ENCODE results near the gene DLAT. TPM values are rescaled to one million over a fixed set of nuclear protein-coding genes. Genes with fewer than 3 reads are reported as not detected.
"Not testable (repeated sequence)": the region's sequence is repeated elsewhere in the genome, so short reads cannot be mapped to it uniquely, and the experiment has no call there.

Gene DLAT
- total RNA-seq, 3 donors from 2014 or later: 26.9 to 30.9 (median 27.5) TPM

DNA sequence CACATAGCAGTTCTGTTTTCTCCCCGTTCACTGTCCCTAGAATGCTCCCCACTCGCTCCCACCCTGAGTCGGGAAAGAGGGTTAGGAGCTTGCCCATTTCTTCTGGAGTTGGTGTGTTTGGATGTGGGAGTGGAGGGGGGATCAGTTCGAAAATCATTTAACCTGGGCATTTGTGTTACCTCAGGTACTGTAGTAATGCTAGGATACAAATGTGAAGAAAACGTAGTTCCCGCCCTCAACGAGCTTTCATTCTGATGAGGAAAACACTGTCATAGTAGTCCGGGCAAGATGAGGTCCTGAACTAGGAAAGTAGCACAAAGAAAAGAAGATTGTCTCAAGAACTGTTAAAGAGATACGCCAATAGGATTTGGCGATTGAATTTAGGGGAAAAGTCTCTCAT lies 62.0 kb downstream of the DLAT start:
- peak overlapping the region; percentile 79 to 87 for H3K27ac ChIP-seq
- DNase-seq (ENCODE audit: low spot score in 2 of 2): no peak
- H3K9me3 ChIP-seq: no peaks in the 10 kb centered on the region
- no peak for TF ChIP-seq POLR2A (IDR thresholded peaks at IDR 0.05)
- TF ChIP-seq, protein P1, sequence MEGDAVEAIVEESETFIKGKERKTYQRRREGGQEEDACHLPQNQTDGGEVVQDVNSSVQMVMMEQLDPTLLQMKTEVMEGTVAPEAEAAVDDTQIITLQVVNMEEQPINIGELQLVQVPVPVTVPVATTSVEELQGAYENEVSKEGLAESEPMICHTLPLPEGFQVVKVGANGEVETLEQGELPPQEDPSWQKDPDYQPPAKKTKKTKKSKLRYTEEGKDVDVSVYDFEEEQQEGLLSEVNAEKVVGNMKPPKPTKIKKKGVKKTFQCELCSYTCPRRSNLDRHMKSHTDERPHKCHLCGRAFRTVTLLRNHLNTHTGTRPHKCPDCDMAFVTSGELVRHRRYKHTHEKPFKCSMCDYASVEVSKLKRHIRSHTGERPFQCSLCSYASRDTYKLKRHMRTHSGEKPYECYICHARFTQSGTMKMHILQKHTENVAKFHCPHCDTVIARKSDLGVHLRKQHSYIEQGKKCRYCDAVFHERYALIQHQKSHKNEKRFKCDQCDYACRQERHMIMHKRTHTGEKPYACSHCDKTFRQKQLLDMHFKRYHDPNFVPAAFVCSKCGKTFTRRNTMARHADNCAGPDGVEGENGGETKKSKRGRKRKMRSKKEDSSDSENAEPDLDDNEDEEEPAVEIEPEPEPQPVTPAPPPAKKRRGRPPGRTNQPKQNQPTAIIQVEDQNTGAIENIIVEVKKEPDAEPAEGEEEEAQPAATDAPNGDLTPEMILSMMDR (IDR thresholded peaks at IDR 0.05): no peak
- no peak for TF ChIP-seq POLR2AphosphoS5 (IDR thresholded peaks at IDR 0.05)
- intact Hi-C loops (cut with DNase I; ENCODE audit: low total_unique reads): no loop called here
- H3K27me3 ChIP-seq: no peaks in the 10 kb centered on the region
- H3K4me1 ChIP-seq: peaks cover 0 to 8% of the 10 kb centered on the region in 2 donors
- H3K4me3 ChIP-seq: peak overlapping the region; percentile 71 to 84 (median 79)
- peaks cover 5% of the 10 kb centered on the region for H3K36me3 ChIP-seq

DNA sequence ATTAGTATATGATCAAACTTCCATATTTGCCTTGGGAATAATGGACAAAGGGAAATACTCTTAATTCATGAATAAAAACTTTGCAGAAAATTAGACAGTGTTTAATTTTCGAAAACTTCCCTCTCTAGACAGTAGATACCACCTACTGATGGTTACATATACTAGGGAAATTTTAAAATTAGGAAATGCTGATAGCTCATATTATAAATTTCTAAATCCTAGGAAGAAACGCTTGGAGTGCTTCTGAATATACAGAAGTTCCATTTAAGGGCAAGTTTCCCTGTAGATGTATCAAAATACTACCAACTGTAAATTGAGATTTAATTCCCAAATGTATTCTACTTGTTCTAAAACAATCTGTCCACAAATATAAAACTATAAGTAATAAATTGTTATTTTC lies 70.1 kb downstream of the DLAT start:
- H3K9me3 ChIP-seq; H3K4me1 ChIP-seq; DNase-seq (ENCODE audit: low spot score in 2 of 2); H3K27ac ChIP-seq; H3K27me3 ChIP-seq; H3K36me3 ChIP-seq; H3K4me3 ChIP-seq; intact Hi-C loops (cut with DNase I; ENCODE audit: low total_unique reads): not testable (repeated sequence)

DNA sequence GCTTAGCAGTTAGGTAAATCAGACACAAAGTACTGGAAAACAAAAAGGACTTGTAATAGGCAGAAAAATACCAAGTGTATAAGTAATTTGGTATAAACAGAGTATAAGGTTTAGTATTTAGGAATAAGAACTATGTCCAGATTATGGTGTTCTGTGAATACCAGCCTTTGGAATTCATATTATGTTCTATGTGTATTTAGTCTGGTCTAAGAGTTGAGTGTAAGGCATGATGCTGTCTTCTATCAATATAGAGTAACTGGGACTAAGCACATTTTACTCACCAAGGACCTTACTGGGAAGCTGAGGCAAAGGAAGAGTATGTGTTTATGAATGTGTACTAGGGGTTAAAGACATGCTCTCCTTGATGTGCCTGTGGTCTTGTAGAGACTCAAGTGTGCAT lies 71.0 kb downstream of the DLAT start:
- intact Hi-C loops (cut with DNase I; ENCODE audit: low total_unique reads): no loop called here
- Histone ChIP-seq H3K9me3 (no peaks in the 10 kb centered on the region), H3K27me3 (no peaks in the 10 kb centered on the region), H3K27ac (no peak overlapping the region), H3K4me3 (no peak overlapping the region), H3K36me3 (peaks cover 3% of the 10 kb centered on the region), H3K4me1 (no peaks in the 10 kb centered on the region)
- DNase-seq (ENCODE audit: low spot score in 2 of 2): no peak
- TF ChIP-seq POLR2AphosphoS5 (IDR thresholded peaks at IDR 0.05) (no peak), POLR2A (IDR thresholded peaks at IDR 0.05) (no peak)
- TF ChIP-seq, protein P1 (IDR thresholded peaks at IDR 0.05): no peak

DNA sequence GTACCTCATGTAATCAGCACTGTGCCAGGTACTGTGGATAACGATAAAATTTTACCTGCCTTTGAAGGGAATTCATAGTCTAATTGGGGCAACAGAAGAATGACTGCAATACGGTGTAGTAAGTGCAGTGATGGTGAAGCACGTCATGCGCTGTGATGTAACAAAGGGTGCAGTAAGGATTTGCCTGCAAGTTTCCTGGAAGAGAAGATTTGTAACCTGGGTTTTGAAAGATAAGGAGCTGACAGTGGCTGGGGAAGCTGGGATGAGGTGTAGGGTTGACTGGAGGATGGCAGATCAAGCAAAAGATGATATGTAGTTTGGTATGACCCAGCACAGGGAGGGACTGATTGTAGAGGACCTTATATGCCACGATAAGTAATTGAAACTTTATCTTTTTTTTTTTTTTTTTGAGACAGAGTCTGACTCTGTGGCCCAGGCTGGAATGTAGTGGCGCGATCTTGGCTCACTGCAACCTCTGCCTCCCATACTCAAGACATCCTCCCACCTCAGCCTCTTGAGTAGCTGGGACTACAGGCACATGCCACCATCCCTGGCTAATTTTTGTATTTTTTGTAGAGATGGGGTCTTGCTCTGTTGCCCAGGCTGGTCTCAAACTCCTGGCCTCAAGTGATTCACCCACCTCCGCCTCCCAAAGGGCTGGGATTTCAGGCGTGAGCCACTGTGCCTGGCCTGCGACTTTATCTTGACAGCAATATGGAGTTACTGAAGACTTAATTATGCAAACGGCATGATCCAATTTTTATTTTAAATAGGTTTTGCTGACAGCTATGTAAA lies 72.7 kb downstream of the DLAT start:
- no peak overlapping the region for H3K4me3 ChIP-seq
- intact Hi-C loops (cut with DNase I; ENCODE audit: low total_unique reads): no loop called here
- H3K4me1 ChIP-seq: no peaks in the 10 kb centered on the region
- DNase-seq (ENCODE audit: low spot score in 2 of 2): no peak
- no peak overlapping the region for H3K27ac ChIP-seq
- H3K27me3 ChIP-seq: no peaks in the 10 kb centered on the region
- H3K36me3 ChIP-seq: no peaks in the 10 kb centered on the region
- TF ChIP-seq, protein P1 (IDR thresholded peaks at IDR 0.05): no peak
- TF ChIP-seq POLR2AphosphoS5 (IDR thresholded peaks at IDR 0.05): no peak
- TF ChIP-seq POLR2A (IDR thresholded peaks at IDR 0.05): no peak
- H3K9me3 ChIP-seq: no peaks in the 10 kb centered on the region

DNA sequence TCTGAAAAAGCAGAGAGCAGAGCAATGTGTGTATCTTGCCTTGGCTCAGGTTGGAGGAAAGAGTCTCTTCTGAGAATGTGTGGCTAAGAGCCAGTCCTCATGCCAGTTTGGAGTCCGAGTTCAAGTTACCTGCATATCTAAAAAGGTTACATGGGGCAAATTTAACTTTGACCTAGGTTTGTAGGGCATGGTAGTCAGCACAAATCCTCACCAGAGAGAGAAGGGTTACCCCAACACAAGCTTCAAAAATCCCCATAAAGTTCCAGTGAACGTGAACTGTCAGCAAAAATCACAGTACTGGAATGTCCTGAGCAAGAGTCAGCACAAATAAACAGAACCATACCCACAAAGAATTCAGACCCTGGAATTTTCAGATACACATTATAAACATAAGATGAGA lies 75.3 kb downstream of the DLAT start:
- intact Hi-C loops (cut with DNase I; ENCODE audit: low total_unique reads): no loop called here
- no peak overlapping the region for H3K4me3 ChIP-seq
- no peaks in the 10 kb centered on the region for H3K9me3 ChIP-seq
- H3K4me1 ChIP-seq: no peaks in the 10 kb centered on the region
- no peak overlapping the region for H3K27ac ChIP-seq
- DNase-seq (ENCODE audit: low spot score in 2 of 2): no peak
- no peaks in the 10 kb centered on the region for H3K27me3 ChIP-seq
- TF ChIP-seq POLR2AphosphoS5 (IDR thresholded peaks at IDR 0.05): no peak
- no peak for TF ChIP-seq POLR2A (IDR thresholded peaks at IDR 0.05)
- TF ChIP-seq, protein P1 (IDR thresholded peaks at IDR 0.05): no peak
- H3K36me3 ChIP-seq: no peaks in the 10 kb centered on the region
